K562 treated with DMSO at 1 percent for 24 hours (cell line): Measurements from ENCODE around the gene HYI. TPM values are rescaled to one million over a fixed set of nuclear protein-coding genes. Genes with fewer than 3 reads are reported as not detected.

Experiments used
- total RNA-seq: library from RNA; unstranded; fragments of 300-600 nt; gene quantifications from 2 replicates; pipeline ENCODE4 v1.2.3, GENCODE V29; 2022; ENCODE audit warnings: low read depth; ENCODE audit not compliant: insufficient read depth

HYI gene
- total RNA-seq: 11.1 and 35.5 TPM in 2 replicates

GRCh38 chr1:43453442-43454269 is at the start of gene HYI:
HYI (minus strand) TSS chr1:43453931; CDS start chr1:43453793, 138 bp downstream.

Other genes starting within 250 kb of the HYI start
- 0.81 and 1.4 TPM in 2 replicates for gene TMEM125, start 183.9 kb downstream of the HYI start, total RNA-seq
- gene C1orf210, start 168.3 kb downstream of the HYI start, total RNA-seq: not detected in 2 replicates
- gene TIE1, start 152.9 kb downstream of the HYI start, total RNA-seq: not detected in 2 replicates
- gene MPL, start 116.1 kb downstream of the HYI start, total RNA-seq: not detected in 2 replicates
- gene CDC20, start 95.0 kb downstream of the HYI start, total RNA-seq: 186 and 203 TPM in 2 replicates
- gene ELOVL1, start 85.9 kb downstream of the HYI start, total RNA-seq: 127 and 138 TPM in 2 replicates
- 56.1 and 63.0 TPM in 2 replicates for gene MED8, start 64.1 kb downstream of the HYI start, total RNA-seq
- gene SZT2, start 64.0 kb downstream of the HYI start, total RNA-seq: 23.4 and 29.5 TPM in 2 replicates
- 2.9 and 3.3 TPM in 2 replicates for gene PTPRF, start 77.0 kb upstream of the HYI start, total RNA-seq
- gene KDM4A, start 196.2 kb upstream of the HYI start, total RNA-seq: 49.1 and 52.8 TPM in 2 replicates